SH-SY5Y (cell line): ENCODE data around the gene ALLC.

Experiments
- GATA2 ChIP-seq: IDR thresholded peaks from 2 replicates; pipeline ENCODE4 v1.6.1; 2011; ENCODE audit warnings: mild to moderate bottlenecking, low read depth, low read length
- GATA3 ChIP-seq: IDR thresholded peaks from 2 replicates; pipeline ENCODE4 v1.6.1; 2011; ENCODE audit warnings: low read depth, mild to moderate bottlenecking, low read length, moderate library complexity

DNA sequence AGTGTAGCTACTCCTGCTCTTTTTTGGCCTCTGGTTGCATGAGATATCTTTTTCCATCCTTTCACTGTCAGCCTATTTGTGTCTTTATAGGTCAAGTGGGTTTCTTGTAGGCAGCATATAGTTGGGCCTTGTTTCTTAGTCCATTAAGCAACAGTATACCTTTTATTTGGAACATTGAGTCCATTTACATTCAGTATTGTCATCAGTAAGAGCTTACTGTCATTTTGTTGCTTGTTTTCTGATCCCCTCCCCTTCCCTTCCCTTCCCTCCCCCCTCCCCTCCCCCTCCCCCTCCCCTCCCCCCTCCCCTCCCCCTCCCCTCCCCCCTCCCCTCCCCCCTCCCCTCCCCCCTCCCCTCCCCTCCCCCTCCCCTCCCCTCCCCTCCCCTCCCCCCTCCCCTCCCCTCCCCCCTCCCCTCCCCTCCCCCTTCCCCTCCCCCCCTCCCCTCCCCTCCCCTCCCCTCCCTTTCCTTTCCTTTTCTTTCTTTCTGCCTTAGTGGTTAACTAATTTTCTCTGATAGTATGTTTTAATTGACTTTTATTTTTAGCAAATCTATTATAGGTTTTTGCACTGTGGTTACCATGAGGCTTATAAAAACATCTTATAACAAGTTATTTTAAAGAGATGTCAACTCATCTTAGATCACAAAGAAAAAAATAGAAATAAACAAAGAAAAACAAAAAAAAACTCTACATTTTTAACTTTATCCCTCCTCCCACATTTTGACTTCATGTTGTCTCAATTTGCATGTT lies 32.2 kb downstream of the ALLC start:
- TF ChIP-seq GATA2: no peak
- TF ChIP-seq GATA3: no peak
